Mucosa of descending colon (tissue), 3 donors: ENCODE measurements around the gene DPYSL4. TPM values are rescaled to one million over a fixed set of nuclear protein-coding genes. Genes with fewer than 3 reads are reported as not detected.

ENCODE experiments used
- ATAC-seq: fragments of 200-7000 bp; cut with Tn5 transposase; one replicate; pipeline ENCODE4 v1.9.1; 2020; ENCODE audit warnings: mild to moderate bottlenecking, moderate library complexity
- DNase-seq, 3 donors: peaks; one replicate each; pipeline ENCODE4 v3.0.0-alpha.2; 2020
- H3K36me3 ChIP-seq: fragments of 200-600 bp; one replicate; pipeline ENCODE4 v1.8.0; 2021; ENCODE audit warnings: low read depth, mild to moderate bottlenecking
- H3K4me1 ChIP-seq: fragments of 200-600 bp; one replicate; pipeline ENCODE4 v1.8.0; 2021; ENCODE audit warnings: low read depth, mild to moderate bottlenecking
- H3K4me3 ChIP-seq: fragments of 200-600 bp; one replicate; pipeline ENCODE4 v1.8.0; 2021; ENCODE audit warnings: mild to moderate bottlenecking
- H3K9me3 ChIP-seq: fragments of 200-600 bp; one replicate; pipeline ENCODE4 v1.8.0; 2021; ENCODE audit warnings: mild to moderate bottlenecking
- intact Hi-C, 2 donors: fragments of 100-400 bp; cut with DNase I in 1 of 2; cut with micrococcal nuclease in 1 of 2; formaldehyde crosslinking; loops; one replicate each; pipeline versions ENCODE4 v1.11.0 to v1.11.1; 2022; cut with DNase I, micrococcal nuclease
- total RNA-seq, 3 donors: library from RNA; stranded (reverse); fragmentation: NEBNext Ultra II Directional in 2 of 3; extraction: Animal tissue kit (Norgen Biotek cat#: 25700) in 2 of 3; gene quantifications; one replicate each; pipeline versions ENCODE4 v1.2.1 to v1.2.4, GENCODE V29; 2021 to 2023
- TF ChIP-seq, protein P1 (sequence below): fragments of 200-600 bp; IDR thresholded peaks from one replicate; pipeline ENCODE4 v1.8.0; 2022; ENCODE audit warnings: antibody characterized with exemption, mild to moderate bottlenecking
- donor health status: DM: no; HTN: no; CAD: no; lungs with moderate emphysema.
- donor health status: DM: no; HTN: no; CAD: no.
- donor health status: DM: no; HTN: yes; CAD: no.

DPYSL4 gene
- total RNA-seq, 3 donors from 2014 or later: 0.46 to 1.3 (median 0.55) TPM

DNA sequence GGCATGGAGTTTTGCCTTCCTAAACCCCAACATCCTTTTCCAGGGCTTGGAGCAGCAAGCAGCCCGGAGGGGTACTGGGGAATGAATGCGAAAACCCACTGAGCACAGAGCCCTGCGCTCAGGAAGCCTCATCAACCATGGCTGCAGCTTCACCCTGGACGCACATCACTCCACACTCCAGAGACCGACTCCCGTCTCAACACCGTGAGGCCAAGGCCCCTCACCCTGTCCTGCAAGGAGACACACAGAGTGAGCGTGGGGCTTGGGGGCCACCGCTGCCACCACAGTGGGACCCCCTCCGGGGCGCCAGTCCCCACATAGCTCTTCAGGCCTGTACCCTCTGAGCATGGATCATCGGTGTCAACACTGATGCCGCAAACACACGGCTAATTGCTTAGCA, 41.9 kb downstream of the DPYSL4 start:
- H3K4me1 ChIP-seq: no peaks in the 10 kb centered on the region
- ATAC-seq (no peak), DNase-seq (no peak)
- no peak overlapping the region for H3K4me3 ChIP-seq
- TF ChIP-seq, protein P1, sequence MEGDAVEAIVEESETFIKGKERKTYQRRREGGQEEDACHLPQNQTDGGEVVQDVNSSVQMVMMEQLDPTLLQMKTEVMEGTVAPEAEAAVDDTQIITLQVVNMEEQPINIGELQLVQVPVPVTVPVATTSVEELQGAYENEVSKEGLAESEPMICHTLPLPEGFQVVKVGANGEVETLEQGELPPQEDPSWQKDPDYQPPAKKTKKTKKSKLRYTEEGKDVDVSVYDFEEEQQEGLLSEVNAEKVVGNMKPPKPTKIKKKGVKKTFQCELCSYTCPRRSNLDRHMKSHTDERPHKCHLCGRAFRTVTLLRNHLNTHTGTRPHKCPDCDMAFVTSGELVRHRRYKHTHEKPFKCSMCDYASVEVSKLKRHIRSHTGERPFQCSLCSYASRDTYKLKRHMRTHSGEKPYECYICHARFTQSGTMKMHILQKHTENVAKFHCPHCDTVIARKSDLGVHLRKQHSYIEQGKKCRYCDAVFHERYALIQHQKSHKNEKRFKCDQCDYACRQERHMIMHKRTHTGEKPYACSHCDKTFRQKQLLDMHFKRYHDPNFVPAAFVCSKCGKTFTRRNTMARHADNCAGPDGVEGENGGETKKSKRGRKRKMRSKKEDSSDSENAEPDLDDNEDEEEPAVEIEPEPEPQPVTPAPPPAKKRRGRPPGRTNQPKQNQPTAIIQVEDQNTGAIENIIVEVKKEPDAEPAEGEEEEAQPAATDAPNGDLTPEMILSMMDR: no peak
- intact Hi-C loops: loop anchor here (10.0 kb wide), 2 partner anchors 126 to 226 kb away; no protein-coding TSS in a partner anchor
- no peaks in the 10 kb centered on the region for H3K9me3 ChIP-seq
- no peaks in the 10 kb centered on the region for H3K36me3 ChIP-seq

DNA sequence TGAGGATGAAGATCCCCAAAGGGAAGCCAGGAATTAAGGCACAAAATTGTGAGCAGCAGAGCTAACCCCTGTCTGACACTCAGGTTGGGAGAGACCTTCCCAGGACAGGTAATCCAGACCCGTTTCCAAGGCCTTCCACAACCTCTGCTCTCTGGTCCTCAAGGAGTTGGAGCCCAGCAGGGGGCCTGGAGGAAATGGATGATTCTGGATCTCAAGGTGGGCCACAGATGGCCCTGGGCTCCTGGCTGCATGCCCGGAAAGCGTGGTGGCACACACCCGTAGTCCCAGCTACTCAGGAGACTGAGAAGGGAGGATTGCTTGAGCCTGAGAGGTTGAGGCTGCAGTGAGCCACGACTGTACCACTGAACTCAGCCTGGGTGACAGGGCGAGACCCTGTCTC, 42.3 kb downstream of the DPYSL4 start:
- TF ChIP-seq, protein P1: no peak
- intact Hi-C loops: loop anchor here (10.0 kb wide), 2 partner anchors 126 to 226 kb away; no protein-coding TSS in a partner anchor
- Histone ChIP-seq H3K4me1 (no peaks in the 10 kb centered on the region), H3K4me3 (no peak overlapping the region), H3K9me3 (no peaks in the 10 kb centered on the region), H3K36me3 (no peaks in the 10 kb centered on the region)
- no peak for DNase-seq
- ATAC-seq: no peak

DNA sequence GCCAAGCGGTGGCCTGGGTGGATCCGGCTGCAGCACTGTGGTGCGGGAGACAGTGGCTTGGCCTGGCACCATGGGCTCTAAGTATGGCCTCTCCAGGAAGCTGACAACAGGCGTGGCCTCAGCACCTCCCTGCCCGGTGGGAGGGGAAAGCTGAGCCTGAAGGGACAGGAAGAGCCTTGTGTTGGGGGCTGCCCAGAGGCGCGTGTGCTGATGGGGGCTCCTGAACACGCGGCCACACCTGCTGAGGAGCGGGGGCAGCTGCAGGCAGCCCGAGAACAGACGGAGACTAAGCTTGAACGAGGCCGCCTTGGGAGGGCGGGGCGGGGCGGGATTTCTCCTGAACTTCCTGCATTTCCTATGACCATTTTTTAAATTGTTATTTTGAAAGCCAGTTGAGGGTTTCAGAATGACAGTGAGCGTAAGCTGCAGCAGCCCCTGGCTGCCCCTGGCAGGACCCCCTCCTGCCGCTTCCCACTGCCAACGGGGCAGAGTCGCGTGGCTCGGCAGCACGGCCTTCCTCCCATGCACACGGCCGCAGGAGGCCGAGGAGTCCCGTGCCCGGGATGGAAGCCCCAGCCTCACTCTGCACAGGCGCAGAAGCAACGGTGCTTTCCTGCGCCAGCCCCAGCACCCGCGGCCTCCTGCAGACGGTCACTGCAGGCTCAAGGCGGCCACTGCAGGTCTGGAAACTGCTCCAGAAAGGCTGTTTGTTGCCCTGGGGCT, 43.2 kb downstream of the DPYSL4 start:
- no peaks in the 10 kb centered on the region for H3K36me3 ChIP-seq
- H3K9me3 ChIP-seq: no peaks in the 10 kb centered on the region
- no peaks in the 10 kb centered on the region for H3K4me1 ChIP-seq
- H3K4me3 ChIP-seq: no peak overlapping the region
- DNase-seq: peak in 2 of 3 donors; percentile 63 to 67
- TF ChIP-seq, protein P1: no peak
- ATAC-seq: peak; percentile 69
- intact Hi-C loops: loop anchor here (10.0 kb wide), 2 partner anchors 125 to 225 kb away; no protein-coding TSS in a partner anchor

DNA sequence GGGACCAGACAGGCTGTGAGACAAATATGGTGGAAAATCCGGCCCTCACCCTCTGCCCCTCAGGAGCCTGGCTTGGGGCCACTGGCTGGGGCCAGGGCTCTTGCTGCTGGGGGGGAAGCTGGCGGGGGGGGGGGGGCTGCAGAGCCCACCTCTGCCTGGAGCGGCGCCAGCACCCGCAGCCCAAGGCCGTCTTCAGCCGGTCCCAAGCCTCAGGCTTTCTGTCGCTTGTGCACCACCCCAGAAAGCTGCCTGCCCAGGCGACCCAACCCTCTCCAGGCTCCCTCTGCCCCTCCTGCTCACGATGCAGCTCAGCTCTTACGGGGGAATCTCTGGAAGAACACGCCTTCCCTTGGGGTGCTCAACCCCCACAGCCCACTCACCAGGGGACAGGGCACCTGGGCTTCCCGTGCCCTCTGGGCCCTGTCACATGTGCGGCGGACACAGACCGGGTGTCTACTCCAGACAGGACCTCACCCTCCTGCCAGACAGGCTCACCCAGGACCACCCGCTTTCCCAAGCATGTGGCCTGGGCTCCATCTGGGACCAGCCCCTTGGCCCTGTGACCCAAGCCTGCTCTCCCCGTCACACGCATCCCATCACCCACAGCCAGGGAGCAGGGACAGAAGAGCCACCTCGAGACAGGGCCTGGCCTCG, 43.9 kb downstream of the DPYSL4 start:
- no peaks in the 10 kb centered on the region for H3K4me1 ChIP-seq
- no peaks in the 10 kb centered on the region for H3K9me3 ChIP-seq
- intact Hi-C loops: no loop called here
- DNase-seq (no peak), ATAC-seq (no peak)
- H3K4me3 ChIP-seq: no peak overlapping the region
- TF ChIP-seq, protein P1: no peak
- H3K36me3 ChIP-seq: no peaks in the 10 kb centered on the region

DNA sequence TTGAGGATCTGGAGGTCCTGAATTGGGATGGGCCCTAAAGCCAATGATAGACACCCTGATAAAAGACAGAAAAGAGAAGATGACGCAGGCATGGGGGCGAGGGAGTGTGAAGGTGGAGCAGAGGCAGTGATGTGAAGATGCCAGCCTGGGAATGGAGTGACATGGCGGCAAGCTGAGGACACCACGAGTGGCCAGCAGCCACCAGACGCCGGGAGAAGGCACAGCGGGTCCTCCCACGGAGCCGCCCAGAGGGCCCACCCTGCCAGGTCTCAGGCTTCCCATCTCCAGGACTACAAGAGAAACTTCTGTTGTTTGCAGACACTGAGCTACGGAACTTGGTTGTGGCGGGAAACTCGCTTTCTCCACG, 44.9 kb downstream of the DPYSL4 start:
- intact Hi-C loops: no loop called here
- no peak for DNase-seq
- Histone ChIP-seq H3K9me3 (no peaks in the 10 kb centered on the region), H3K36me3 (no peaks in the 10 kb centered on the region), H3K4me1 (no peaks in the 10 kb centered on the region), H3K4me3 (no peak overlapping the region)
- TF ChIP-seq, protein P1: no peak
- ATAC-seq: no peak
